Stomach (tissue), 9 donors: ENCODE results near the gene CTNNA3. TPM values are rescaled to one million over a fixed set of nuclear protein-coding genes. Genes with fewer than 3 reads are reported as not detected.

Experiments
- DNase-seq, 2 donors: peaks; one replicate each; pipeline versions ENCODE4 v3.0.0 to v3.0.0-alpha.2; 2013 to 2019
- H3K27ac ChIP-seq, 5 donors: fragments of 200-600 bp in 4 of 5; sonication (generic) in 4 of 5; one replicate each; pipeline ENCODE4 v1.5.1; 2013 to 2019; ENCODE audit warnings: mild to moderate bottlenecking in 1 of 5, moderate library complexity in 1 of 5
- H3K27me3 ChIP-seq, 3 donors: fragments of 200-600 bp; sonication (generic); one replicate each; pipeline ENCODE4 v1.5.1; 2017 to 2019; ENCODE audit warnings: mixed run types in 1 of 3
- H3K36me3 ChIP-seq, 4 donors: fragments of 200-600 bp; sonication (generic); 1 replicate in 3 of 4; 2 replicates in 1 of 4; pipeline ENCODE4 v1.5.1; 2016 to 2019
- H3K4me1 ChIP-seq, 4 donors: fragments of 200-600 bp; sonication (generic); one replicate each; pipeline ENCODE4 v1.5.1; 2016 to 2019
- H3K4me3 ChIP-seq, 4 donors: fragments of 200-600 bp; sonication (generic) in 3 of 4; one replicate each; pipeline ENCODE4 v1.5.1; 2016 to 2019; ENCODE audit warnings: mild to moderate bottlenecking in 1 of 4
- H3K9me3 ChIP-seq, 4 donors: fragments of 200-600 bp; sonication (generic); one replicate each; pipeline ENCODE4 v1.5.1; 2016 to 2019
- CTCF ChIP-seq, 7 experiments: fragments of 450-650 bp in 4 of 7; fragments of 200-600 bp in 3 of 7; sonication (generic) in 3 of 7; IDR thresholded peaks; one replicate each; pipeline ENCODE4 v1.5.1; 2016 to 2019; ENCODE audit warnings: antibody characterized with exemption in 7 of 7, control low read depth in 2 of 7, mild to moderate bottlenecking in 1 of 7
- EP300 ChIP-seq: sonication (generic); formaldehyde crosslinking; IDR thresholded peaks from one replicate; pipeline ENCODE4 v1.6.1; 2017; ENCODE audit warnings: antibody characterized with exemption
- POLR2A ChIP-seq, 4 donors: fragments of 450-650 bp; IDR thresholded peaks; one replicate each; pipeline ENCODE4 v1.6.1; 2016; ENCODE audit warnings: antibody characterized with exemption in 4 of 4, control low read depth in 2 of 4, mild to moderate bottlenecking in 1 of 4, moderate library complexity in 1 of 4
- POLR2AphosphoS5 ChIP-seq, 3 donors: sonication (generic); formaldehyde crosslinking; IDR thresholded peaks; one replicate each; pipeline ENCODE4 v1.6.1; 2016; ENCODE audit warnings: antibody characterized with exemption in 3 of 3
- WGBS, 5 donors: extraction: QIAGEN DNeasy Blood & Tissue Kit in 3 of 5; methylation state at CpG; one replicate each; pipeline versions ENCODE4 v1.1.5 to v1.1.7; 2013 to 2018; 5-methylcytosine and 5-hydroxymethylcytosine counted together
- intact Hi-C: fragments of 100-400 bp; cut with DNase I; formaldehyde crosslinking; loops from one replicate; pipeline ENCODE4 v1.15.1; 2023; ENCODE audit warnings: low total_unique reads
- polyA plus RNA-seq, 3 donors: library from polyadenylated mRNA; stranded (reverse); fragments of 200-250 nt; gene quantifications; one replicate each; pipeline ENCODE4 v1.2.3, GENCODE V29; 2013
- total RNA-seq, 5 donors: library from RNA; depleted of rRNA; stranded (reverse); fragments of >200 nt; gene quantifications; one replicate each; pipeline versions ENCODE4 v1.1.0 to v1.2.3, GENCODE V29; 2014 to 2016
- donor health status: healthy with polysubstance abuse.
- donor health status: Bipolar disorder and iron deficiency.
- donor health status: healthy.

The CTNNA3 gene
- total and polyA plus RNA-seq, 8 donors: 0.14 to 46.1 (median 12.9) TPM; not detected in 2

GRCh38 chr10:66534866-66535265 is 1161.1 kb downstream of the CTNNA3 start:
- no peak for TF ChIP-seq POLR2A (IDR thresholded peaks at IDR 0.05)
- TF ChIP-seq POLR2AphosphoS5 (IDR thresholded peaks at IDR 0.05): no peak
- no peak for TF ChIP-seq EP300
- TF ChIP-seq CTCF (IDR thresholded peaks at IDR 0.05): no peak
- Histone ChIP-seq H3K36me3 (no peaks in the 10 kb centered on the region), H3K4me3 (no peak overlapping the region), H3K4me1 (no peaks in the 10 kb centered on the region), H3K9me3 (no peaks in the 10 kb centered on the region), H3K27me3 (no peaks in the 10 kb centered on the region), H3K27ac (no peak overlapping the region)
- DNase-seq: no peak
- WGBS, 5 donors: 93 to 100% (median 97%) methylated on average over 1 of the region's 1 CpG
- intact Hi-C loops: no loop called here

- no peak overlapping the region for H3K27ac ChIP-seq
- intact Hi-C loops: no loop called here
- TF ChIP-seq POLR2AphosphoS5 (IDR thresholded peaks at IDR 0.05) (no peak), EP300 (no peak), POLR2A (IDR thresholded peaks at IDR 0.05) (no peak), CTCF (IDR thresholded peaks at IDR 0.05) (no peak)
- H3K9me3 ChIP-seq: no peaks in the 10 kb centered on the region
- H3K36me3 ChIP-seq: no peaks in the 10 kb centered on the region
- WGBS, 5 donors: 29 to 46% (median 39%) methylated on average over 1 of the region's 1 CpG
- no peaks in the 10 kb centered on the region for H3K27me3 ChIP-seq
- no peak for DNase-seq
- H3K4me1 ChIP-seq: no peaks in the 10 kb centered on the region
- H3K4me3 ChIP-seq: no peak overlapping the region
Observed at GRCh38 chr10:66521506-66521905, 1174.5 kb downstream of the CTNNA3 start.

- H3K27ac ChIP-seq: no peak overlapping the region
- intact Hi-C loops: no loop called here
- 80 to 92% (median 84%) methylated on average over 3 of the region's 3 CpGs for WGBS, 5 donors
- no peaks in the 10 kb centered on the region for H3K9me3 ChIP-seq
- H3K4me3 ChIP-seq: no peak overlapping the region
- TF ChIP-seq POLR2AphosphoS5 (IDR thresholded peaks at IDR 0.05) (no peak), EP300 (no peak), CTCF (IDR thresholded peaks at IDR 0.05) (no peak), POLR2A (IDR thresholded peaks at IDR 0.05) (no peak)
- H3K27me3 ChIP-seq: no peaks in the 10 kb centered on the region
- DNase-seq: no peak
- H3K4me1 ChIP-seq: no peaks in the 10 kb centered on the region
- no peaks in the 10 kb centered on the region for H3K36me3 ChIP-seq
Observed at GRCh38 chr10:66519616-66520015, 1176.4 kb downstream of the CTNNA3 start.

GRCh38 chr10:66514666-66515065 is 1181.3 kb downstream of the CTNNA3 start:
- Histone ChIP-seq H3K27ac (no peak overlapping the region), H3K4me1 (no peaks in the 10 kb centered on the region), H3K4me3 (no peak overlapping the region), H3K27me3 (no peaks in the 10 kb centered on the region), H3K36me3 (no peaks in the 10 kb centered on the region), H3K9me3 (peaks cover 0 to 8% (median 0%) of the 10 kb centered on the region in 4 donors)
- no peak for TF ChIP-seq POLR2A (IDR thresholded peaks at IDR 0.05)
- TF ChIP-seq EP300: no peak
- TF ChIP-seq CTCF (IDR thresholded peaks at IDR 0.05): no peak
- no peak for TF ChIP-seq POLR2AphosphoS5 (IDR thresholded peaks at IDR 0.05)
- WGBS, 5 donors: 47 to 61% (median 59%) methylated on average over 1 of the region's 1 CpG
- DNase-seq: no peak
- intact Hi-C loops: no loop called here
